Stomach (tissue), 9 donors: Measurements from ENCODE around the gene RAI2. TPM values are rescaled to one million over a fixed set of nuclear protein-coding genes. Genes with fewer than 3 reads are reported as not detected.
A peak's percentile ranks its signal among the peaks of the same experiment; 100 is the strongest.

Source experiments
- DNase-seq, 2 donors: peaks; one replicate each; pipeline versions ENCODE4 v3.0.0 to v3.0.0-alpha.2; 2013 to 2019
- H3K27ac ChIP-seq, 5 donors: fragments of 200-600 bp in 4 of 5; sonication (generic) in 4 of 5; one replicate each; pipeline ENCODE4 v1.5.1; 2013 to 2019; ENCODE audit warnings: mild to moderate bottlenecking in 1 of 5, moderate library complexity in 1 of 5
- H3K27me3 ChIP-seq, 3 donors: fragments of 200-600 bp; sonication (generic); one replicate each; pipeline ENCODE4 v1.5.1; 2017 to 2019; ENCODE audit warnings: mixed run types in 1 of 3
- H3K36me3 ChIP-seq, 4 donors: fragments of 200-600 bp; sonication (generic); 1 replicate in 3 of 4; 2 replicates in 1 of 4; pipeline ENCODE4 v1.5.1; 2016 to 2019
- H3K4me1 ChIP-seq, 4 donors: fragments of 200-600 bp; sonication (generic); one replicate each; pipeline ENCODE4 v1.5.1; 2016 to 2019
- H3K4me3 ChIP-seq, 4 donors: fragments of 200-600 bp; sonication (generic) in 3 of 4; one replicate each; pipeline ENCODE4 v1.5.1; 2016 to 2019; ENCODE audit warnings: mild to moderate bottlenecking in 1 of 4
- H3K9me3 ChIP-seq, 4 donors: fragments of 200-600 bp; sonication (generic); one replicate each; pipeline ENCODE4 v1.5.1; 2016 to 2019
- CTCF ChIP-seq, 7 experiments: fragments of 450-650 bp in 4 of 7; fragments of 200-600 bp in 3 of 7; sonication (generic) in 3 of 7; IDR thresholded peaks; one replicate each; pipeline ENCODE4 v1.5.1; 2016 to 2019; ENCODE audit warnings: antibody characterized with exemption in 7 of 7, control low read depth in 2 of 7, mild to moderate bottlenecking in 1 of 7
- EP300 ChIP-seq: sonication (generic); formaldehyde crosslinking; IDR thresholded peaks from one replicate; pipeline ENCODE4 v1.6.1; 2017; ENCODE audit warnings: antibody characterized with exemption
- POLR2A ChIP-seq, 4 donors: fragments of 450-650 bp; IDR thresholded peaks; one replicate each; pipeline ENCODE4 v1.6.1; 2016; ENCODE audit warnings: antibody characterized with exemption in 4 of 4, control low read depth in 2 of 4, mild to moderate bottlenecking in 1 of 4, moderate library complexity in 1 of 4
- POLR2AphosphoS5 ChIP-seq, 3 donors: sonication (generic); formaldehyde crosslinking; IDR thresholded peaks; one replicate each; pipeline ENCODE4 v1.6.1; 2016; ENCODE audit warnings: antibody characterized with exemption in 3 of 3
- WGBS, 5 donors: extraction: QIAGEN DNeasy Blood & Tissue Kit in 3 of 5; methylation state at CpG; one replicate each; pipeline versions ENCODE4 v1.1.5 to v1.1.7; 2013 to 2018; 5-methylcytosine and 5-hydroxymethylcytosine counted together
- intact Hi-C: fragments of 100-400 bp; cut with DNase I; formaldehyde crosslinking; loops from one replicate; pipeline ENCODE4 v1.15.1; 2023; ENCODE audit warnings: low total_unique reads
- polyA plus RNA-seq, 3 donors: library from polyadenylated mRNA; stranded (reverse); fragments of 200-250 nt; gene quantifications; one replicate each; pipeline ENCODE4 v1.2.3, GENCODE V29; 2013
- total RNA-seq, 5 donors: library from RNA; depleted of rRNA; stranded (reverse); fragments of >200 nt; gene quantifications; one replicate each; pipeline versions ENCODE4 v1.1.0 to v1.2.3, GENCODE V29; 2014 to 2016
- donor health status: healthy with polysubstance abuse.
- donor health status: Bipolar disorder and iron deficiency.
- donor health status: healthy.

Gene RAI2
- total and polyA plus RNA-seq, 8 donors = 2.2 to 34.5 (median 10.8) TPM

DNA sequence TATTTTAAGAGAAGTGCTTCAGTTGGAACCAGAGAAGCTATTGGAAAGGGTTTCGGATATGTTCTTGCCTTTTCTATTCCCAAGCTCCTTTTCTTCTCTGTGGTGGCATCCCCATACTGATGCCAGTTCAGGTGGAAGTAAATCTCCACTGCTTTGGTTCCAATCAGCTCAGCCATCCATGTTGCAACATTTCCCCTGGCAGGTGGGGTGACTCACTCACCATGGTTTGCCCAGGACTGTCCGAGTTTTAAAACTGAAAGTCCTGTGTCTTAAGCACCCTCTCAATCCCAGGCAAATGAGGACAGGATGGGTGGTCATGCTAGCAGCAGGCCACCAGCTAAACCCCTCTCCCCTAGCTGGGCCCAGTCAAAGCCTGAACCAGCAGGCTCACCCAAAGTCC is 15.1 kb downstream of the RAI2 start:
- H3K27ac ChIP-seq = peak overlapping the region in 1 of 5 donors; percentile 9
- H3K4me3 ChIP-seq = no peak overlapping the region
- H3K36me3 ChIP-seq = no peaks in the 10 kb centered on the region
- H3K27me3 ChIP-seq = peaks cover 0 to 5% (median 0%) of the 10 kb centered on the region in 3 donors
- DNase-seq = no peak
- intact Hi-C loops = no loop called here
- no peak for TF ChIP-seq POLR2AphosphoS5 (IDR thresholded peaks at IDR 0.05)
- no peak for TF ChIP-seq POLR2A (IDR thresholded peaks at IDR 0.05)
- no peak for TF ChIP-seq EP300
- TF ChIP-seq CTCF (IDR thresholded peaks at IDR 0.05) = no peak
- H3K9me3 ChIP-seq = no peaks in the 10 kb centered on the region
- H3K4me1 ChIP-seq = peaks cover 0 to 27% (median 5%) of the 10 kb centered on the region in 4 donors
- WGBS, 5 donors = 42 to 80% (median 67%) methylated on average over 2 of the region's 2 CpGs

DNA sequence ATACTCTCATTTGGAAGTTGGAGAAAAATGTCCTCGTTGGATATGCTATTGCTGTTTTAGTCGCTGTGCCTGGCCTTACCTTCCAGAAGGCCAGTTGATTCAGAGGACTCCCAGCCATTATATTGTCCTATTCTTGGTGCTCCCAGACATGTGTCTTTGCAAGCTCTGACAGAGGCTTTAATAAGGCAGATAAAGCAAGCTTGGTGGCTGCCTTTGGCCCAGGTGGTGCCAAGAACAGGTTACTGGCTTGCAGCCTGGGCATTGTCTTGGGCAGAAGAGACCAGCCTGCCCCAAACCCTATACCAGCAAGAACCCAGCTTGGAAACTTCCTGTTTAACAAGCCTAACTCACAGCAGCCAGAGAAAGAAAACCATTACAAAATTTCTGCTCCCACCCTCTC is 16.9 kb downstream of the RAI2 start:
- no peak overlapping the region for H3K27ac ChIP-seq
- no peaks in the 10 kb centered on the region for H3K27me3 ChIP-seq
- H3K36me3 ChIP-seq = no peaks in the 10 kb centered on the region
- no peaks in the 10 kb centered on the region for H3K9me3 ChIP-seq
- no peak for DNase-seq
- intact Hi-C loops = no loop called here
- 39 to 72% (median 59%) methylated on average over 2 of the region's 2 CpGs for WGBS, 5 donors
- TF ChIP-seq EP300 = no peak
- TF ChIP-seq CTCF (IDR thresholded peaks at IDR 0.05) = no peak
- TF ChIP-seq POLR2AphosphoS5 (IDR thresholded peaks at IDR 0.05) = no peak
- no peak for TF ChIP-seq POLR2A (IDR thresholded peaks at IDR 0.05)
- no peak overlapping the region for H3K4me3 ChIP-seq
- peaks cover 0 to 27% (median 5%) of the 10 kb centered on the region in 4 donors for H3K4me1 ChIP-seq

- TF ChIP-seq EP300 = no peak
- TF ChIP-seq POLR2A (IDR thresholded peaks at IDR 0.05) = no peak
- TF ChIP-seq CTCF (IDR thresholded peaks at IDR 0.05) = no peak
- TF ChIP-seq POLR2AphosphoS5 (IDR thresholded peaks at IDR 0.05) = no peak
- no peaks in the 10 kb centered on the region for H3K36me3 ChIP-seq
- intact Hi-C loops = no loop called here
- no peak for DNase-seq
- H3K27me3 ChIP-seq = no peaks in the 10 kb centered on the region
- H3K4me1 ChIP-seq = peaks cover 0 to 18% (median 5%) of the 10 kb centered on the region in 4 donors
- WGBS, 5 donors = 15 to 49% (median 43%) methylated on average over 6 of the region's 6 CpGs
- peak overlapping the region in 2 of 5 donors; percentile 10 to 38 for H3K27ac ChIP-seq
- H3K9me3 ChIP-seq = no peaks in the 10 kb centered on the region
- no peak overlapping the region for H3K4me3 ChIP-seq
Measured at GRCh38 chrX:17842769-17843525, 18.2 kb downstream of the RAI2 start.

DNA sequence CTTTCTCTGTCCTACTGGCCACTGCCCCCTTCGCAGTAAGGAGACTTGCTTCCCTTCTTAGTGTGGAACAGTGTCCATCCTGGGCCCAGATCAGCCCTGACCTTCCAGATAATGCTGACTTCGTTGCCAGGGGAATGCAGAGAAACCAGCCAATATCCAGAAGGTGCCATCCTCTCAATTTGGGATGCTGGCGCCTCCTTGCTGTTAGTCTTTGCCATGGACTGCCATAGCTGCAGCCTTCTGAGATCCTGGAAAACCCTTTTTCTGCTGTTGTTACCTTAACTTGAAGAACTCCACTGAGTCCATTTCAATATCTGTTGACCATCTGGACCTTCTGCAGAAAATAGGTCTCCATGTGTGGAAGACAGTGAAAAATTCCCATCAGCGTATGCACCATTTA is 21.8 kb downstream of the RAI2 start:
- DNase-seq = no peak

More for the DNA sequence above, 21.8 kb downstream of the RAI2 start:
- no peak overlapping the region for H3K4me3 ChIP-seq
- H3K9me3 ChIP-seq = no peaks in the 10 kb centered on the region
- no peaks in the 10 kb centered on the region for H3K36me3 ChIP-seq
- no peak for TF ChIP-seq POLR2AphosphoS5 (IDR thresholded peaks at IDR 0.05)
- no peak for TF ChIP-seq EP300
- no peak for TF ChIP-seq POLR2A (IDR thresholded peaks at IDR 0.05)
- no peak for TF ChIP-seq CTCF (IDR thresholded peaks at IDR 0.05)
- WGBS, 5 donors = 55 to 87% (median 83%) methylated on average over 4 of the region's 4 CpGs
- intact Hi-C loops = no loop called here
- H3K27ac ChIP-seq = no peak overlapping the region
- H3K4me1 ChIP-seq = peaks cover 0 to 27% (median 5%) of the 10 kb centered on the region in 4 donors
- no peaks in the 10 kb centered on the region for H3K27me3 ChIP-seq
